HG02759 (cell line): ENCODE data around the gene CCS.
A peak's percentile ranks its signal among the peaks of the same experiment; 100 is the strongest.
"Not testable (repeated sequence)": the region's sequence is repeated elsewhere in the genome, so short reads cannot be mapped to it uniquely, and the experiment has no call there.

Experiments used
- ATAC-seq: cut with Tn5 transposase; IDR thresholded peaks from one replicate; pipeline ENCODE4 v1.9.1; 2021; ENCODE audit warnings: mild to moderate bottlenecking, moderate library complexity; ENCODE audit not compliant: unreplicated experiment

CCS gene

GRCh38 chr11:66625041-66625751 is 32.2 kb downstream of the CCS start:
- no peak for ATAC-seq

- ATAC-seq: no peak
These were observed 32.8 kb downstream of the CCS start for GRCh38 chr11:66625752-66626149.

- ATAC-seq: no peak
These were observed 33.4 kb downstream of the CCS start for GRCh38 chr11:66626382-66626781.

- no peak for ATAC-seq
These were observed 33.9 kb downstream of the CCS start for GRCh38 chr11:66626926-66627325.

GRCh38 chr11:66628061-66628603 is 35.1 kb downstream of the CCS start:
- no peak for ATAC-seq

GRCh38 chr11:66629356-66629755 is 36.4 kb downstream of the CCS start:
- ATAC-seq: no peak

GRCh38 chr11:66631883-66632282 is 38.9 kb downstream of the CCS start:
- no peak for ATAC-seq

GRCh38 chr11:66632952-66633351 is 40.0 kb downstream of the CCS start:
- no peak for ATAC-seq

GRCh38 chr11:66636411-66636810 is 43.4 kb downstream of the CCS start:
- ATAC-seq: no peak

- ATAC-seq: no peak
These were observed 44.7 kb downstream of the CCS start for GRCh38 chr11:66637557-66638176.

GRCh38 chr11:66638177-66639065 is 45.4 kb downstream of the CCS start, which contains the start of gene RBM4:
TSS of gene RBM4 (plus strand) at chr11:66638703. CDS start at chr11:66639712, 1,009 bp downstream.
- peak; percentile 93 for ATAC-seq

GRCh38 chr11:66639066-66639813 is 46.3 kb downstream of the CCS start:
- ATAC-seq: no peak

- ATAC-seq: not testable (repeated sequence)
These were observed 46.9 kb downstream of the CCS start for GRCh38 chr11:66639814-66640340.

GRCh38 chr11:66641834-66642233 is 48.8 kb downstream of the CCS start:
- no peak for ATAC-seq

GRCh38 chr11:66643745-66644437 is 50.9 kb downstream of the CCS start:
- no peak for ATAC-seq

- ATAC-seq: no peak
These were observed 53.8 kb downstream of the CCS start for GRCh38 chr11:66646828-66647227.

- ATAC-seq: no peak
These were observed 56.9 kb downstream of the CCS start for GRCh38 chr11:66649903-66650302.

GRCh38 chr11:66651016-66651415 is 58.0 kb downstream of the CCS start:
- no peak for ATAC-seq

- ATAC-seq: no peak
These were observed 59.7 kb downstream of the CCS start for GRCh38 chr11:66652651-66653050.

GRCh38 chr11:66653123-66653522 is 60.1 kb downstream of the CCS start:
- ATAC-seq: no peak
